HG03135 (cell line): Measurements from ENCODE around the gene ZNF536.
"Not testable (repeated sequence)": the region's sequence is repeated elsewhere in the genome, so short reads cannot be mapped to it uniquely, and the experiment has no call there.

Source experiments
- ATAC-seq: cut with Tn5 transposase; IDR thresholded peaks from one replicate; pipeline ENCODE4 v1.9.1; 2021; ENCODE audit warnings: mild to moderate bottlenecking, moderate library complexity; ENCODE audit not compliant: unreplicated experiment

The ZNF536 gene

GRCh38 chr19:30471441-30471840 lies 99.3 kb downstream of the ZNF536 start:
- no peak for ATAC-seq

DNA sequence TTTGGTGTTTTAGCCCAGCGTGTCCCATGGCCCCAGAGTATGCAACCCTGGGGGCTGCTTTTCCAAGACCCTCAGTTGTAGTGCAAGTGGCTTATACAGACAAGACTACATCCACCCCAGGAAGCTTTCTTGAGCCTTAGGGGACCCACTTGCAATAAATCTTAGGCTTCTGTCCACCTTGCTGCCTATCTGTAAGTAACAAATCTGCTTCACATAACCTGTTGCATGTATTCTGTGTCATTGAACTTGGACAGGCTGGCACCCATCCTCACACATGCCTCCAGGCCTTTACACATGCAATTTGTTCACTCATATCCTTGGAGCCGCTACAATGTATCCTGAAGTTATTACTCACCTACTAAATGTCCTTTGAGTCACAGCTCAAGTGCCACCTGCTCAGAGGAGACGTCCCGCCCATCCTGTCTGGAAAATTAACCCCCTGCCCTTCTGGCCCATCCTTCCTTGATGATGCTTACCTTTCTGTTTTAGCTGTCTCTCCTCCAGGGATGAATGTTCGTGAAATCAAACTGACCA lies 101.2 kb downstream of the ZNF536 start:
- no peak for ATAC-seq

GRCh38 chr19:30476997-30477396 lies 104.8 kb downstream of the ZNF536 start:
- no peak for ATAC-seq

DNA sequence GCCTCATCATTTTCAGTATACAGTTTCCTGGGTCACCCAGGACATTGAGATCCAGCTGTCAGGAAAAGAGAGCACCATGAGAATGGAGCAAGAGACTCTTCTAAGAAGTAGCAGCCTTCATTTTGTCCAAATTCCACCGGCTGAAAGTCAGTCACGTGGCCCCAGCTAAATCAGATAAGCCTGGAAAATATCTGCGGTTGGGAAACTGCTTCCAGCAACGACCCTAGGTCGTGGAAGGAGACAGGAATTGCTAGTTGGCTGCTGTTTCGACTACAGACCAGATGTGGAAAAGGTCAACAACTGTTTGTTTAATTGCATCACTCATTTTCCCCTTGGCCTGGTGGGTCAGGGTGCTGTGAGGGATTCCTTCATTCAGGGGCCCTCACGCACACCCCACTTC lies 107.0 kb downstream of the ZNF536 start:
- no peak for ATAC-seq

DNA sequence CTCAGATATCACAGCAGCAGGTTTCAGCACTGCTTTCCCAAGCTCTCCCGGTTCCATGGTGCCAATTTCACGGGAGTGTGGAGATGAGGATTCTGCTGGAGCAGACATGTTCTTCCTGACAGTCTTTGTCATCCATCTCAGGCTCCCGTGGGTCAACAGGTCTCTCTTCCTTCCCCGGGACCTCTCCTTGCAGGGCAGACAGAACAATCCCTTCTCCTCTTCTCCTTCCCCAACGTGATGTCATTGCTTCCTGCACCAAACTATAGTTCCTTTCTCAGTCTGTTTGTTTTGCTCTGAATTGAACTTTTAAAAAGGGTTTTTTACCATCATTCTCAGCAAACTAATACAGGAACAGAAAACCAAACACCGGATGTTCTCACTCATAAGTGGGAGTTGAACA lies 107.9 kb downstream of the ZNF536 start:
- no peak for ATAC-seq

DNA sequence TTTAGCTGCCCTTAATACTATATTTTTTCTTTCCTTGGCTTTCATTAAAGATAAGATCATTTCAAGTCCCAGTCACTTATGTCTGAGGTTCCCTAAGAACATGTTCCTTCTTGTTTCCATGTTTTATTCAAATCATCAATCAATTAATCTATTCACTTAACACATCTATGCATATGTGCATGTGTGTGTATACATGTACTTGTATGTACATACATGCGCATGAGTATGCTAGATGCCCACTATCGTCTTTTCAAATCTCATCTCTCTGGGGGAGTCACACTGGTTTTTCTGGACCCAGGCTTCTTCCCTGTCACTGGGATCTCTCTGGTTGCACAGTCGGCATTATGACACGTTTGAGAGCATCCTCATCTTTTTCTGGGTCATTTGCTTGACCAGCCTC lies 108.9 kb downstream of the ZNF536 start:
- no peak for ATAC-seq

- no peak for ATAC-seq
These were observed 109.6 kb downstream of the ZNF536 start for GRCh38 chr19:30481823-30482222.

DNA sequence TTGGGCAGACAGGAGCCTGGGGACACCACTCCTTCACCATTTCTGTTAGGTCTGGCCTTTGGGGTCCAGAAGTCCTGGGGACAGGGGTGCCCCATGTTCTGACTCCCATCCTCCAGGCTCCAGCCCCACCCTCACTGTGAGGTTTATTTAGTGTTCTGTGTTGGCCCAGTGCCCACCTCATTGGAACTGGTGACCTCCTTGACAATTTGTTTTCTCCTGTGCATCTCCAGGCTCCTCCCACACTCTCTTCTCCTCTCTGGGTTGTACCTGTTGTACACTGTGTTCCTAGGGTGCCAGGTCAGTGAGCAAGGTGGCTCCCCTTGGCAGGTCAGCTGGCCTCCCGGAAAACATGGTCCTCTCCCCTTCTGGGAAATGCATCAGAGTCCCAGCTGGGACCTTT lies 110.8 kb downstream of the ZNF536 start:
- ATAC-seq = no peak

DNA sequence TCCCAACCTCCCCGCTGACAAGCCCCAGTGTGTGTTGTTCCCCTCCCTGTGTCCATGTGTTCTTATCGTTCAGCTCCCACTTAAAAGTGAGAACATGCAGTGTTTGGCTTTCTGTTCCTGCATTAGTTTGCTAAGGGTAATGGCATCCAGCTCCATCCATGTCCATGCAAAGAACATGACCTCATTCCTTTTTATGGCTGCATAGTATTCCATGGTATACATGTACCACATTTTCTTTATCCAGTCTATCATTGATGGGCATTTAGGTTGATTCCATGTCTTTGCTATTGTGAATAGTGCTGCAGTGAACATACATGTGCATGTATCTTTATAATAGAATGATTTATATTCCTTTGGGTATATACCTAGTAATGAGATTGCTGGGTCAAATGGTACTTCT lies 114.1 kb downstream of the ZNF536 start:
- ATAC-seq = not testable (repeated sequence)

DNA sequence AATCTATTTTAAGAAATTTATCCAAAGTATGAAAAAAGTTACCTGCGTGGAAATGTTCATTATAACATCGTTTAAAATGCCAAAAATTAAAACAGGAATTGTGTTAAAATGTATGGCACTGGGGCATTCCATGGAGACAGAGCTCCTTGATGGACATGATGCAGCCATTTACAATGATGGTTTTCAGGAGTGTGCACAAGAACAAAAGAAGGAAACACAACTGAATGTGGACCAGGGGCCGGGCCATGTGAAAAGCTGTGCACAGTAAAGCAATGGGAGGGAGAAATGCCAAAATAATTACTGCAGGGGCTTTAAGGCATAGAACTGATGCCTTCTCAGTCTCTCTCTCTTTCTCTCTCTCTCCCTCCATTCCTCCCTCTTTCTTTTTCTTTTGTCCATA lies 115.0 kb downstream of the ZNF536 start:
- no peak for ATAC-seq

- ATAC-seq = no peak
These were observed 116.0 kb downstream of the ZNF536 start for GRCh38 chr19:30488191-30488590.

GRCh38 chr19:30490760-30491159 lies 118.6 kb downstream of the ZNF536 start:
- no peak for ATAC-seq

GRCh38 chr19:30492586-30493270 lies 120.5 kb downstream of the ZNF536 start:
- no peak for ATAC-seq

DNA sequence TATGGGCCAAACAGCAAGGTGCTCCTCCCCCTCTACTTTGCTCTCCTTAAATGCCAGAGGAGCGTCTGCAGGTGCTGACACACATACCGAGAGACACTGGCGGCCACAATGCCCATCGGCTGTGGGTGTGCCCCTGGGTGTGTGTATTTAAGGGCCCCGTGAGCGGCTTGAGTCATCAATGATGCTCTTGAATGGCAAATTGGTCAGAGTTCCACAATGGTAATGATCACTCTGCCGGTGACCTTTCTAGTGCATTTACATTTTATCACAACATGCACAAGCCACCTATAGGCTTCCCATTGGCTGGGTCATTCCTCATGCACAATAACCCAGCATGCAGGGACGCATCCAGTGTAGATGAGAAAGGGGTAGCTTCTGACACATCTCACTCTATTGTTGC lies 124.8 kb downstream of the ZNF536 start:
- no peak for ATAC-seq

GRCh38 chr19:30498085-30498484 lies 125.9 kb downstream of the ZNF536 start:
- not testable (repeated sequence) for ATAC-seq

DNA sequence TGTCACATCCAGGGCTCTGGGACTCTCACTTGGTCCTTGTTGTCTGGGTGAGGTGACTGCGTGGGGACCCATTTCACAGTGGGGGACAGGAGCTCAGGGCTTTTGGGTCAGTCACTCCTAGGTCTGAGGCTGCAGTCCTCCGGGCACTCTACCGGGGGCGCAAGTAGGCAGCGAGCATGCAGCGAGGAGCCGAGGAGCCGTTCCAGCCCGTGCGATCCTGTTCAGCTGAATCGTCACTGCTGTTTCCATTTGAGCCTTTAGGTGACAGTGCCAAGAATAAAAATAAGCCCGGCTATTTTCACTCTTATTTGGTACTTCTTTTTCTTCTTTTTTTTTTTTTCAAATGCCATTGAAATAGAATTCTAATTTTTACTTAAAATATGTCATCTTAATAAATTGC lies 126.5 kb downstream of the ZNF536 start:
- no peak for ATAC-seq

GRCh38 chr19:30504272-30504671 lies 132.1 kb downstream of the ZNF536 start:
- no peak for ATAC-seq

GRCh38 chr19:30512176-30513081 lies 140.2 kb downstream of the ZNF536 start:
- no peak for ATAC-seq

GRCh38 chr19:30513082-30513411 lies 140.9 kb downstream of the ZNF536 start:
- ATAC-seq = no peak

DNA sequence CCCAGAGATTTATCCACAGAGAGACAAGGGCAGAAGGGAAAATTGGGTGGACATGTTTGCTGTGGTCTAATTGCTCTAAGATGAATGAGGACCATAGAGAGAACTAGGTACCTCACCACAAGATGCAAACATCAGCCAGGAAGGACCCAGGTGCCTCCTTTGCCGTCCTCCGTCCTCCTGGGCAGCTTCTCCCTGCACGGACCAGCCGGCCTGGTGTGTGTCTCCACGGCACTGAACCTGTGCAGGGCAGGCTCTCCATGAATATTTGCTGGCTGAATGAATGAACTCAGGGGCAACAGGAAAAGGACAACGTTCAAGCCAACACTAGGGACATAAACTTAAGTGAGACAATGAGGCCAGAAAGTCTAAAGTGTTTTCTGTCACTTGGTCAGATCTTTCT lies 143.9 kb downstream of the ZNF536 start:
- ATAC-seq = no peak

GRCh38 chr19:30516531-30516930 lies 144.3 kb downstream of the ZNF536 start:
- ATAC-seq = no peak

DNA sequence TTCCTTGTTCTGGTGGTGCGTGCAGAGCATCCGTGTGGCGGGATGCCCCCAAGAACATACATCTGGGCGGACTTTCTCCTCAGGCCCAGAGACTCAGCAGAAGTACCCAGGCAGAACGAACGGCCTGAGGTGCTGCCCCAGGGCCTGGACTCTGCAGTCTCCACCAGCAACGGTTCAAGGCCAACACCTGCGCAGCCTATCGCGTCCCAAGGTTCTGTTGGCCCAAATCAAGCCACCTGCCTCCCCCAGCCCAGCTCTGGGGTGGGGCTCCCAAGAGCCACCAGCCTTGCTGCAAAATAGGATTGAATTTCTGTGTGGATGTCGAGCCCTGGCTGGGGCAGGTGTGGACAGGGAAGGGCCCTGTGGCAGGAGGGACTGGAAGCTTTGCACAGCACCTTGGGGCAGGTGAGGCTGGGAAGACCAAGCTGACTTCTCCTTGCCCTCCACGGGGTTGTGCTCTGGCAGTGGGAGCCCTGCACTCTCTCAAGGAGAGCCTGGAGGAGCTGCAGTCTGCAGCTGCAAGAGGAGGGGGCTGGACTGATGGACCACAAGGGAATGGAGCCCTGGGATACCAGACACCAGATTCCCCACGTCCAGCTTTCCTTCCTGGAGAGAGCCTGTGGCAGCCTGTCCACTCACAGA lies 146.9 kb downstream of the ZNF536 start:
- no peak for ATAC-seq
